HepG2 (cell line): ENCODE results near the gene CCDC8. TPM values are rescaled to one million over a fixed set of nuclear protein-coding genes. Genes with fewer than 3 reads are reported as not detected.

ENCODE experiments used
- ATAC-seq: fragments of 200-7000 bp; cut with Tn5 transposase; 3 replicates; pipeline ENCODE4 v1.9.1; 2020; ENCODE audit warnings: mild to moderate bottlenecking, moderate library complexity
- BruUV-seq: library from RNA; stranded (reverse); fragments of 400-500 nt; replicated peaks from 2 replicates; lab custom pipeline; 2021; lab: Mats Ljungman, UMichigan
- CTCF ChIA-PET: fragments of 300-600 bp; formaldehyde crosslinking; extraction: SDS; loops from one replicate; lab custom pipeline; 2021; ENCODE audit warnings: low total read pairs, inconsistent platforms, low intra/inter-chr PET ratio; lab: Yijun Ruan, JAX
- POLR2A ChIA-PET: fragments of 350-600 bp; sonication (Branson Sonifier 250); formaldehyde crosslinking; loops from one replicate; lab custom pipeline; 2020; ENCODE audit warnings: antibody characterized with exemption, inconsistent platforms; lab: Yijun Ruan, JAX
- DNase-seq: peaks from one replicate; pipeline ENCODE4 v3.0.0-alpha.2; 2015; ENCODE audit warnings: low spot score
- FAIRE-seq: peaks from 3 replicates; lab custom pipeline; 2011; peaks lifted over from hg19 to GRCh38; lab: Jason Lieb, UNC
- H2AFZ ChIP-seq: one replicate; pipeline ENCODE4 v1.6.1; 2011; ENCODE audit warnings: low read length, inconsistent platforms
- H3K27ac ChIP-seq: fragments of 300-600 bp; 3 replicates; pipeline ENCODE4 v1.8.0; 2011; ENCODE audit warnings: mixed run types, mild to moderate bottlenecking, mixed read lengths, low read length, inconsistent platforms; ENCODE audit not compliant: insufficient read depth; ENCODE audit errors: extremely low read length
- H3K27me3 ChIP-seq, 2 experiments: fragments of 200-600 bp in 1 of 2; 2 replicates in 1 of 2; 3 replicates in 1 of 2; pipeline versions ENCODE4 v1.6.0 to v1.8.0; 2011; ENCODE audit warnings: low read length in 2 of 2, mild to moderate bottlenecking in 2 of 2, moderate library complexity in 2 of 2, inconsistent platforms in 1 of 2; ENCODE audit not compliant: insufficient read depth in 2 of 2, control insufficient read depth in 1 of 2
- H3K36me3 ChIP-seq, 2 experiments: fragments of 200-600 bp in 1 of 2; replicated peaks in 1 of 2; 2 replicates in 1 of 2; 3 replicates in 1 of 2; pipeline versions ENCODE4 v1.5.1 to v1.8.0; 2011; ENCODE audit warnings: low read length in 2 of 2, inconsistent platforms in 1 of 2; ENCODE audit not compliant: insufficient read depth in 2 of 2, control insufficient read depth in 1 of 2
- H3K4me1 ChIP-seq: 2 replicates; pipeline ENCODE4 v1.5.1; 2012; ENCODE audit warnings: low read length, inconsistent platforms; ENCODE audit not compliant: insufficient read depth
- H3K4me2 ChIP-seq: 2 replicates; pipeline ENCODE4 v1.6.0; 2011; ENCODE audit warnings: low read depth, low read length, inconsistent platforms
- H3K4me3 ChIP-seq, 3 experiments: fragments of 200-600 bp in 1 of 3; sonication (generic), shearing (Covaris generic) in 1 of 3; replicated peaks in 1 of 3; 2 replicates each; pipeline ENCODE4 v1.5.1; 2011 to 2016; ENCODE audit warnings: low read length in 3 of 3, inconsistent platforms in 2 of 3, low read depth in 2 of 3, mild to moderate bottlenecking in 2 of 3, control low read depth in 1 of 3, mixed read lengths in 1 of 3; ENCODE audit not compliant: insufficient read depth in 1 of 3
- H3K79me2 ChIP-seq: one replicate; pipeline ENCODE4 v1.6.1; 2011; ENCODE audit warnings: low read length, inconsistent platforms; ENCODE audit not compliant: insufficient read depth
- H3K9ac ChIP-seq: 2 replicates; pipeline ENCODE4 v1.6.0; 2011; ENCODE audit warnings: mild to moderate bottlenecking, low read depth, low read length, inconsistent platforms; ENCODE audit not compliant: insufficient read depth
- H3K9me3 ChIP-seq: 2 replicates; pipeline ENCODE4 v1.5.1; 2012; ENCODE audit warnings: mild to moderate bottlenecking, low read length
- H4K20me1 ChIP-seq: 2 replicates; pipeline ENCODE4 v1.6.0; 2011; ENCODE audit warnings: inconsistent platforms, mild to moderate bottlenecking, low read length, moderate library complexity; ENCODE audit not compliant: insufficient read depth
- GABPA ChIP-seq, 2 experiments: IDR thresholded peaks; 2 replicates each; pipeline ENCODE4 v1.6.1; 2011 to 2016; ENCODE audit warnings: low read depth in 2 of 2, low read length in 1 of 2, missing biosample characterization in 1 of 2, missing genetic modification characterization in 1 of 2
- WGBS: methylation state at CpG from one replicate; pipeline ENCODE4 v1.1.6; 2017; ENCODE audit warnings: low lambda C conversion rate; 5-methylcytosine and 5-hydroxymethylcytosine counted together
- in situ Hi-C: cut with HindIII; loops from 2 replicates; pipeline ENCODE4 v1.10.0; 2017; ENCODE audit warnings: low pct_unique_long_range_greater_than_20kb; ENCODE audit not compliant: extremely low pct_ligation_motif_present
- intact Hi-C: fragments of 100-400 bp; cut with micrococcal nuclease; formaldehyde crosslinking; loops from one replicate; pipeline ENCODE4 v1.10.0; 2022; ENCODE audit not compliant: unreplicated experiment
- polyA plus RNA-seq, 8 experiments: library from polyadenylated mRNA; depleted of rRNA in 3 of 8; stranded (reverse) in 7 of 8; unstranded in 1 of 8; fragments of >200 nt; fragmentation: Illumina TruSeq in 4 of 8; extraction: Trizol in 4 of 8; gene quantifications; 2 replicates each; pipeline versions ENCODE4 v1.2.1 to v1.2.3, GENCODE V29; 2011 to 2016; ENCODE audit warnings: low read depth in 4 of 8, missing spikeins in 1 of 8, mixed read lengths in 1 of 8; ENCODE audit not compliant: insufficient read depth in 1 of 8
- total RNA-seq, 5 experiments: library from RNA; depleted of rRNA; stranded (reverse); fragments of >200 nt; fragmentation: Illumina TruSeq; extraction: Trizol; gene quantifications; 2 replicates each; pipeline ENCODE4 v1.2.3, GENCODE V29; 2016; ENCODE audit warnings: low read depth in 1 of 5
- TF ChIP-seq, protein P1 (sequence below): sonication (generic); formaldehyde crosslinking; IDR thresholded peaks from 2 replicates; pipeline ENCODE4 v1.5.0; 2020; ENCODE audit warnings: missing genetic modification reagents
- TF ChIP-seq, protein P2 (sequence below): sonication (generic); formaldehyde crosslinking; IDR thresholded peaks from 2 replicates; pipeline ENCODE4 v1.5.0; 2020; ENCODE audit warnings: mild to moderate bottlenecking, missing genetic modification reagents, borderline replicate concordance

The CCDC8 gene
- total and polyA plus RNA-seq, 2 of the 13 experiments (the other 11 are each of a cell fraction or from before 2014, with no cell fraction given) = 0.04 TPM; not detected in 1

DNA sequence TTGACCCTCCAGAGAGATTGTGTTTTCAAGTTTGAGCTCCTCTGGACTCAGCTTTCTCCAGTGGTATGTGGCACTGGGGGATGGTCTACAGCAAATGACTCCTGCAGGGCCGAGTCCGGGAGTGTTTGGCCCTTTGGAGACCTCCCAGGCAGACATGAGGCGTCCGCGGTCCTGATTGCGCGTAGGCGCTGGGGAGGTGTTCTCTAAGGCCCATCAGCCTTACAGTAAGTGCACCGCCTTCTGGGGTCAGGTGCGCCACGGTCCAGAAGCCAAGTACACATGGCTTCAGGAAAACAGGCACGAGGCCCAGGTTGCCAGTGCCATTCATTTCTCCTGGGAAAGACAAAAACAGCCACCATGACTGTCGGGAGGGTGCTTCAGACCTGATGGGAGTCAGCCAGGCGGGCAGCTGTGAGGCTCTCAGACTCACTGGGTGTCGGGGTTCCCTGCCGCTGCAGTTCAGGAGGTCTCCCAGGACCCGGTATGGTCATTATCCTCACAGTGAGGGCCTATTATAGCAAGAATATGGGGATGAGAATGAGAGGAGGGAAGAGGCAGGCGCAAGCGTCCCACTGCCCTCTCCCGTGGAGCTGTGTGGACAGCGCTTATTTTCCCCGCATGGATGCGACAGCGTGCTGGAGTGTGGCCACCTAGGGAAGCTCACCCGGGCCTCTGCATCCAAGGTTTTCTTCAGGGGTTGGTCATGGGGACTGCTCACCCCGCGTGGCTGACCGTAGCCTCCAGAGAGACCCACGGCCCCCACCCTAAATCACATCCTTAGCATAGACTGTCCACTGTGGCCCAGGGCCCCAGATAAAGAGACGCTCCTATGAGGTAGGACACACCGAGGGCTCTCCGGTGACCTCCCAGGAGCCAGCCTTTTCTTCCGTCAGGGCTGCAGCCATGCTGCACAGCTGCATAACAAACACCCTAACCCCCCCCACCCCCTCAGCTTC is 21.8 kb downstream of the CCDC8 start (continued):
- TF ChIP-seq, protein P1, sequence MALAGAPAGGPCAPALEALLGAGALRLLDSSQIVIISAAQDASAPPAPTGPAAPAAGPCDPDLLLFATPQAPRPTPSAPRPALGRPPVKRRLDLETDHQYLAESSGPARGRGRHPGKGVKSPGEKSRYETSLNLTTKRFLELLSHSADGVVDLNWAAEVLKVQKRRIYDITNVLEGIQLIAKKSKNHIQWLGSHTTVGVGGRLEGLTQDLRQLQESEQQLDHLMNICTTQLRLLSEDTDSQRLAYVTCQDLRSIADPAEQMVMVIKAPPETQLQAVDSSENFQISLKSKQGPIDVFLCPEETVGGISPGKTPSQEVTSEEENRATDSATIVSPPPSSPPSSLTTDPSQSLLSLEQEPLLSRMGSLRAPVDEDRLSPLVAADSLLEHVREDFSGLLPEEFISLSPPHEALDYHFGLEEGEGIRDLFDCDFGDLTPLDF (CRISPR knock-in tag) = no peak
- TF ChIP-seq, protein P2, sequence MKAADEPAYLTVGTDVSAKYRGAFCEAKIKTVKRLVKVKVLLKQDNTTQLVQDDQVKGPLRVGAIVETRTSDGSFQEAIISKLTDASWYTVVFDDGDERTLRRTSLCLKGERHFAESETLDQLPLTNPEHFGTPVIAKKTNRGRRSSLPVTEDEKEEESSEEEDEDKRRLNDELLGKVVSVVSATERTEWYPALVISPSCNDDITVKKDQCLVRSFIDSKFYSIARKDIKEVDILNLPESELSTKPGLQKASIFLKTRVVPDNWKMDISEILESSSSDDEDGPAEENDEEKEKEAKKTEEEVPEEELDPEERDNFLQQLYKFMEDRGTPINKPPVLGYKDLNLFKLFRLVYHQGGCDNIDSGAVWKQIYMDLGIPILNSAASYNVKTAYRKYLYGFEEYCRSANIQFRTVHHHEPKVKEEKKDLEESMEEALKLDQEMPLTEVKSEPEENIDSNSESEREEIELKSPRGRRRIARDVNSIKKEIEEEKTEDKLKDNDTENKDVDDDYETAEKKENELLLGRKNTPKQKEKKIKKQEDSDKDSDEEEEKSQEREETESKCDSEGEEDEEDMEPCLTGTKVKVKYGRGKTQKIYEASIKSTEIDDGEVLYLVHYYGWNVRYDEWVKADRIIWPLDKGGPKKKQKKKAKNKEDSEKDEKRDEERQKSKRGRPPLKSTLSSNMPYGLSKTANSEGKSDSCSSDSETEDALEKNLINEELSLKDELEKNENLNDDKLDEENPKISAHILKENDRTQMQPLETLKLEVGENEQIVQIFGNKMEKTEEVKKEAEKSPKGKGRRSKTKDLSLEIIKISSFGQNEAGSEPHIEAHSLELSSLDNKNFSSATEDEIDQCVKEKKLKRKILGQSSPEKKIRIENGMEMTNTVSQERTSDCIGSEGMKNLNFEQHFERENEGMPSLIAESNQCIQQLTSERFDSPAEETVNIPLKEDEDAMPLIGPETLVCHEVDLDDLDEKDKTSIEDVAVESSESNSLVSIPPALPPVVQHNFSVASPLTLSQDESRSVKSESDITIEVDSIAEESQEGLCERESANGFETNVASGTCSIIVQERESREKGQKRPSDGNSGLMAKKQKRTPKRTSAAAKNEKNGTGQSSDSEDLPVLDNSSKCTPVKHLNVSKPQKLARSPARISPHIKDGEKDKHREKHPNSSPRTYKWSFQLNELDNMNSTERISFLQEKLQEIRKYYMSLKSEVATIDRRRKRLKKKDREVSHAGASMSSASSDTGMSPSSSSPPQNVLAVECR (CRISPR knock-in tag) = no peak

DNA sequence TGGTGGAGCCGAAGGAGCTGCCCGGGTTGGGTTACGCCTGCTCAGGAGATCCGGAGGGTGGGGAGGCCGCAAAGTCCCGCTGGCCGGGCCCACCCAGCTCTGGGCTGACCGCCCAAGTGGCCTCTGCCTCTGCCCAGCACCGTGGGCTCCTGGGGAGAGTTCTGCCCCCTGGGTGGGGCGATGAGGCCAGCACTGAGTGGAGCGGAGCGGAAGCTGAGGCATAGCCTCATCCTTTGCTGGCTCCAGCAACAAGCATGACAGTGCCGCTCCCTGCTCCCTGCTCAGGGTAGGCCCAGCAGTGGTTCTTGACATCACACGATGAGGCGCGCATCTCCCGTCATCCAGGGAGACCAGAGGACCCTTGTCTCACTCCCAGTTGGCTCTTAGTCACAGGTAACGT is 22.5 kb downstream of the CCDC8 start:
- CTCF ChIA-PET = no interaction called here

More for the DNA sequence above, 22.5 kb downstream of the CCDC8 start:
- H3K9me3 ChIP-seq = no peaks in the 10 kb centered on the region
- H2AFZ ChIP-seq = no peak overlapping the region
- WGBS = 98% methylated on average over 7 of the region's 18 CpGs
- POLR2A ChIA-PET = interaction anchor here (0.7 kb wide), 1 partner anchor 14 kb away, joined by 3 read pairs; no protein-coding TSS in a partner anchor
- H3K79me2 ChIP-seq = no peaks in the 10 kb centered on the region
- no peak for FAIRE-seq
- no peak overlapping the region for H3K4me3 ChIP-seq
- peaks cover 7% of the 10 kb centered on the region for H3K4me1 ChIP-seq
- no peak overlapping the region for H3K9ac ChIP-seq
- intact Hi-C loops (no loop called here), in situ Hi-C loops (loop anchor here (10.0 kb wide), 1 partner anchor 106 kb away; no protein-coding TSS in a partner anchor)
- TF ChIP-seq GABPA (IDR thresholded peaks at IDR 0.05; ENCODE audit: low read depth, low read length) (no peak), GABPA (CRISPR knock-in tag; IDR thresholded peaks at IDR 0.05; ENCODE audit: low read depth) (no peak)
- no peaks in the 10 kb centered on the region for H4K20me1 ChIP-seq
- H3K36me3 ChIP-seq = peaks cover 15 to 43% of the 10 kb centered on the region in 2 experiments
- no peak overlapping the region for H3K4me2 ChIP-seq
- no peaks in the 10 kb centered on the region for H3K27me3 ChIP-seq
- no peak for ATAC-seq
- no TSS peak for BruUV-seq
- no peak for DNase-seq
- no peak overlapping the region for H3K27ac ChIP-seq
